Aorta (tissue), 5 donors: ENCODE data around the gene ECT2. TPM values are rescaled to one million over a fixed set of nuclear protein-coding genes. Genes with fewer than 3 reads are reported as not detected.
"Not testable (repeated sequence)": the region's sequence is repeated elsewhere in the genome, so short reads cannot be mapped to it uniquely, and the experiment has no call there.

Source experiments
- ATAC-seq: fragments of 200-7000 bp; cut with Tn5 transposase; one replicate; pipeline ENCODE4 v1.9.1; 2022; ENCODE audit warnings: moderate library complexity; ENCODE audit not compliant: low FRiP score
- DNase-seq, 2 donors: peaks; one replicate each; pipeline ENCODE4 v3.0.0-alpha.2; 2020
- H3K27ac ChIP-seq, 2 donors: one replicate each; pipeline ENCODE4 v1.5.1; 2013; ENCODE audit warnings: low read length in 2 of 2, mild to moderate bottlenecking in 2 of 2, moderate library complexity in 2 of 2, control low read depth in 1 of 2, inconsistent platforms in 1 of 2, low read depth in 1 of 2
- H3K27me3 ChIP-seq, 2 donors: one replicate each; pipeline ENCODE4 v1.6.1; 2013; ENCODE audit warnings: control low read depth in 1 of 2, low read length in 1 of 2, mild to moderate bottlenecking in 1 of 2, moderate library complexity in 1 of 2; ENCODE audit not compliant: insufficient read depth in 2 of 2, control insufficient read depth in 1 of 2
- H3K36me3 ChIP-seq, 2 donors: one replicate each; pipeline ENCODE4 v1.6.1; 2013; ENCODE audit warnings: control low read depth in 1 of 2, low read length in 1 of 2, mild to moderate bottlenecking in 1 of 2; ENCODE audit not compliant: insufficient read depth in 2 of 2, control insufficient read depth in 1 of 2
- H3K4me1 ChIP-seq, 2 donors: one replicate each; pipeline ENCODE4 v1.6.1; 2013; ENCODE audit warnings: low read length in 2 of 2, control low read depth in 1 of 2, mild to moderate bottlenecking in 1 of 2, moderate library complexity in 1 of 2; ENCODE audit not compliant: insufficient read depth in 2 of 2, control insufficient read depth in 1 of 2
- H3K4me3 ChIP-seq, 2 donors: one replicate each; pipeline ENCODE4 v1.5.1; 2013; ENCODE audit warnings: low read length in 2 of 2, control low read depth in 1 of 2, mild to moderate bottlenecking in 1 of 2
- H3K9me3 ChIP-seq: one replicate; pipeline ENCODE4 v1.6.1; 2013; ENCODE audit warnings: mild to moderate bottlenecking, low read length; ENCODE audit not compliant: control insufficient read depth
- WGBS, 2 donors: extraction: QIAGEN DNeasy Blood & Tissue Kit; methylation state at CpG; one replicate each; pipeline ENCODE4 v1.1.7; 2013; 5-methylcytosine and 5-hydroxymethylcytosine counted together
- intact Hi-C, 2 donors: fragments of 100-400 bp; cut with DNase I; formaldehyde crosslinking; loops; one replicate each; pipeline versions ENCODE4 v1.14.2 to v1.15.0; 2022
- long read RNA-seq, 2 donors: library from polyadenylated mRNA; unstranded; transcript quantifications; one replicate each; pipeline ENCODE4 v2.0.0, GENCODE V29; 2020 to 2021
- polyA plus RNA-seq, 2 donors: library from polyadenylated mRNA; stranded (reverse); fragments of 200-250 nt; gene quantifications; one replicate each; pipeline ENCODE4 v1.2.3, GENCODE V29; 2013
- total RNA-seq, 2 donors: library from RNA; stranded (reverse); fragmentation: NEBNext Ultra II Directional; extraction: Animal tissue kit (Norgen Biotek cat#: 25700); gene quantifications; one replicate each; pipeline ENCODE4 v1.2.1, GENCODE V29; 2021
- donor health status: healthy with polysubstance abuse.
- donor health status: Bipolar disorder and iron deficiency.
- donor health status: DM: no; HTN: no; CAD: no.
- donor health status: DM: no; HTN: no; CAD: no.
- donor health status: DM: yes; HTN: yes; CAD: no.

ECT2 gene
- total RNA-seq (10 to 100 TPM in 1 of 2 donors, 1 to 10 TPM in 1; 4.1 to 10.0 TPM), polyA plus RNA-seq (1 to 10 TPM; 2.8 to 7.4 TPM)
- long read RNA-seq, donor 1, partial matches to known transcripts: 0 of 1 reads
- long read RNA-seq, donor 1, other reads (novel, unspliced or antisense): 1 of 1 reads
- long read RNA-seq, donor 2, full-length matches to known transcripts: 1 of 2 reads
- long read RNA-seq, donor 2, partial matches to known transcripts: 1 of 2 reads
- long read RNA-seq, donor 2, other reads (novel, unspliced or antisense): 0 of 2 reads

GRCh38 chr3:172750368-172751174 is at the start of gene ECT2:
ECT2 (plus strand) TSS chr3:172750726; CDS start chr3:172754531, 3,805 bp downstream.
- peak; percentile 99 for DNase-seq
- intact Hi-C loops: no loop called here
- Histone ChIP-seq H3K4me1 (no peaks in the 10 kb centered on the region), H3K27me3 (no peaks in the 10 kb centered on the region), H3K36me3 (no peaks in the 10 kb centered on the region), H3K4me3 (peak within 1 kb of the TSS; percentile 84 to 88), H3K9me3 (no peaks in the 10 kb centered on the region), H3K27ac (peak within 1 kb of the TSS; percentile 37 to 43)
- 0 to 1% methylated on average over 49 of the region's 49 CpGs for WGBS, 2 donors
- peak; percentile 99 for ATAC-seq

- Histone ChIP-seq H3K27ac (no peak overlapping the region), H3K4me1 (peaks cover 0 to 2% of the 10 kb centered on the region in 2 donors), H3K36me3 (no peaks in the 10 kb centered on the region), H3K9me3 (no peaks in the 10 kb centered on the region), H3K27me3 (no peaks in the 10 kb centered on the region), H3K4me3 (no peak overlapping the region)
- intact Hi-C loops: no loop called here
- DNase-seq: no peak
- no peak for ATAC-seq
- 98 to 100% methylated on average over 1 of the region's 1 CpG for WGBS, 2 donors
Observed at GRCh38 chr3:172700936-172701455, 49.5 kb upstream of the ECT2 start.

GRCh38 chr3:172701751-172702150 is 48.8 kb upstream of the ECT2 start:
- intact Hi-C loops: no loop called here
- no peaks in the 10 kb centered on the region for H3K36me3 ChIP-seq
- peaks cover 0 to 2% of the 10 kb centered on the region in 2 donors for H3K4me1 ChIP-seq
- no peak overlapping the region for H3K4me3 ChIP-seq
- WGBS, 2 donors: 96% methylated on average over 3 of the region's 3 CpGs
- H3K27ac ChIP-seq: no peak overlapping the region
- DNase-seq (no peak), ATAC-seq (no peak)
- H3K9me3 ChIP-seq: no peaks in the 10 kb centered on the region
- no peaks in the 10 kb centered on the region for H3K27me3 ChIP-seq

- no peaks in the 10 kb centered on the region for H3K36me3 ChIP-seq
Observed at GRCh38 chr3:172702256-172702655, 48.3 kb upstream of the ECT2 start.

GRCh38 chr3:172702731-172703130 is 47.8 kb upstream of the ECT2 start:
- H3K36me3 ChIP-seq, H3K27me3 ChIP-seq, H3K9me3 ChIP-seq, H3K4me1 ChIP-seq, intact Hi-C loops, DNase-seq, H3K27ac ChIP-seq, H3K4me3 ChIP-seq, ATAC-seq: not testable (repeated sequence)
- 84 to 87% methylated on average over 3 of the region's 3 CpGs for WGBS, 2 donors

More at GRCh38 chr3:172702256-172702655, 48.3 kb upstream of the ECT2 start:
- Histone ChIP-seq H3K4me1 (peaks cover 2% of the 10 kb centered on the region in 2 donors), H3K27ac (no peak overlapping the region), H3K4me3 (no peak overlapping the region), H3K9me3 (no peaks in the 10 kb centered on the region), H3K27me3 (no peaks in the 10 kb centered on the region)
- intact Hi-C loops: no loop called here
- DNase-seq (no peak), ATAC-seq (no peak)
- WGBS, 2 donors: 91 to 94% methylated on average over 3 of the region's 3 CpGs

GRCh38 chr3:172704001-172704400 is 46.5 kb upstream of the ECT2 start:
- no peak for DNase-seq
- peaks cover 2 to 6% of the 10 kb centered on the region in 2 donors for H3K4me1 ChIP-seq
- no peak overlapping the region for H3K27ac ChIP-seq
- WGBS, 2 donors: 27 to 30% methylated on average over 1 of the region's 1 CpG
- intact Hi-C loops: no loop called here
- H3K27me3 ChIP-seq: no peaks in the 10 kb centered on the region
- no peaks in the 10 kb centered on the region for H3K36me3 ChIP-seq
- no peak overlapping the region for H3K4me3 ChIP-seq
- ATAC-seq: no peak
- no peaks in the 10 kb centered on the region for H3K9me3 ChIP-seq

- DNase-seq (no peak), ATAC-seq (no peak)
- Histone ChIP-seq H3K27me3 (no peaks in the 10 kb centered on the region), H3K36me3 (no peaks in the 10 kb centered on the region), H3K27ac (no peak overlapping the region), H3K4me3 (no peak overlapping the region), H3K4me1 (peaks cover 2 to 6% of the 10 kb centered on the region in 2 donors), H3K9me3 (no peaks in the 10 kb centered on the region)
- WGBS, 2 donors: 90 to 93% methylated on average over 4 of the region's 4 CpGs
- intact Hi-C loops: no loop called here
Observed at GRCh38 chr3:172705170-172705569, 45.4 kb upstream of the ECT2 start.

- DNase-seq: no peak
- 86 to 88% methylated on average over 2 of the region's 2 CpGs for WGBS, 2 donors
- intact Hi-C loops: no loop called here
Observed at GRCh38 chr3:172707030-172707429, 43.5 kb upstream of the ECT2 start.

More at GRCh38 chr3:172707030-172707429, 43.5 kb upstream of the ECT2 start:
- Histone ChIP-seq H3K27me3 (no peaks in the 10 kb centered on the region), H3K4me3 (no peak overlapping the region), H3K27ac (no peak overlapping the region), H3K9me3 (no peaks in the 10 kb centered on the region), H3K36me3 (no peaks in the 10 kb centered on the region), H3K4me1 (peaks cover 2 to 6% of the 10 kb centered on the region in 2 donors)
- no peak for ATAC-seq
